HG02610 (cell line): ENCODE results near the gene PBX3.

Experiments used
- ATAC-seq: cut with Tn5 transposase; IDR thresholded peaks from one replicate; pipeline ENCODE4 v1.9.1; 2021; ENCODE audit warnings: mild to moderate bottlenecking, moderate library complexity; ENCODE audit not compliant: unreplicated experiment

Gene PBX3

GRCh38 chr9:125990186-125990792 lies 243.1 kb downstream of the PBX3 start:
- no peak for ATAC-seq

- ATAC-seq = no peak
Measured at GRCh38 chr9:125990793-125991220, 243.6 kb downstream of the PBX3 start.

GRCh38 chr9:125991886-125992529 lies 244.8 kb downstream of the PBX3 start:
- ATAC-seq = no peak

- ATAC-seq = no peak
Measured at GRCh38 chr9:125992557-125992956, 245.4 kb downstream of the PBX3 start.

- ATAC-seq = no peak
Measured at GRCh38 chr9:125993466-125993865, 246.3 kb downstream of the PBX3 start.

- no peak for ATAC-seq
Measured at GRCh38 chr9:125994066-125994943, 247.1 kb downstream of the PBX3 start.

- ATAC-seq = no peak
Measured at GRCh38 chr9:125995006-125995405, 247.8 kb downstream of the PBX3 start.

- ATAC-seq = no peak
Measured at GRCh38 chr9:125995706-125996105, 248.5 kb downstream of the PBX3 start.

- ATAC-seq = no peak
Measured at GRCh38 chr9:125996791-125997190, 249.6 kb downstream of the PBX3 start.

- ATAC-seq = no peak
Measured at GRCh38 chr9:125997196-125997823, 250.1 kb downstream of the PBX3 start.

- no peak for ATAC-seq
Measured at GRCh38 chr9:125998837-125999503, 251.8 kb downstream of the PBX3 start.

GRCh38 chr9:125999504-125999881 lies 252.3 kb downstream of the PBX3 start:
- ATAC-seq = no peak

- no peak for ATAC-seq
Measured at GRCh38 chr9:126000256-126000655, 253.1 kb downstream of the PBX3 start.

- ATAC-seq = no peak
Measured at GRCh38 chr9:126000731-126001580, 253.8 kb downstream of the PBX3 start.

GRCh38 chr9:126001581-126002225 lies 254.5 kb downstream of the PBX3 start:
- ATAC-seq = no peak

GRCh38 chr9:126002476-126003350 lies 255.5 kb downstream of the PBX3 start:
- ATAC-seq = no peak

- ATAC-seq = no peak
Measured at GRCh38 chr9:126009047-126009446, 261.9 kb downstream of the PBX3 start.

- no peak for ATAC-seq
Measured at GRCh38 chr9:126014726-126015125, 267.6 kb downstream of the PBX3 start.
